Stomach (tissue), 4 donors: ENCODE measurements around the gene ERI2.

Experiments used
- CTCF ChIP-seq, 7 experiments: fragments of 450-650 bp in 4 of 7; fragments of 200-600 bp in 3 of 7; sonication (generic) in 3 of 7; IDR thresholded peaks; one replicate each; pipeline ENCODE4 v1.5.1; 2016 to 2019; ENCODE audit warnings: antibody characterized with exemption in 7 of 7, control low read depth in 2 of 7, mild to moderate bottlenecking in 1 of 7
- POLR2A ChIP-seq, 4 donors: fragments of 450-650 bp; IDR thresholded peaks; one replicate each; pipeline ENCODE4 v1.6.1; 2016; ENCODE audit warnings: antibody characterized with exemption in 4 of 4, control low read depth in 2 of 4, mild to moderate bottlenecking in 1 of 4, moderate library complexity in 1 of 4
- POLR2AphosphoS5 ChIP-seq, 3 donors: sonication (generic); formaldehyde crosslinking; IDR thresholded peaks; one replicate each; pipeline ENCODE4 v1.6.1; 2016; ENCODE audit warnings: antibody characterized with exemption in 3 of 3

GRCh38 chr16:20789130-20789529 is 17.1 kb downstream of the ERI2 start:
- no peak for TF ChIP-seq CTCF (IDR thresholded peaks at IDR 0.05)
- TF ChIP-seq POLR2A (IDR thresholded peaks at IDR 0.05), result no peak
- TF ChIP-seq POLR2AphosphoS5 (IDR thresholded peaks at IDR 0.05), result no peak
